SU-DHL-6 (cell line): Measurements from ENCODE around the gene FBXO42.
"Not testable (repeated sequence)": the region's sequence is repeated elsewhere in the genome, so short reads cannot be mapped to it uniquely, and the experiment has no call there.

Experiments used
- CTCF ChIP-seq: fragments of 200-600 bp; sonication (generic); IDR thresholded peaks from one replicate; pipeline ENCODE4 v1.5.1; 2017; ENCODE audit warnings: antibody characterized with exemption, mild to moderate bottlenecking, low read length, moderate library complexity; ENCODE audit not compliant: insufficient read depth, poor library complexity, severe bottlenecking
- EZH2phosphoT487 ChIP-seq: fragments of 200-600 bp; sonication (generic), shearing (Covaris generic); conservative IDR thresholded peaks from 2 replicates; pipeline ENCODE4 v1.6.1; 2018; ENCODE audit warnings: mild to moderate bottlenecking, antibody characterized with exemption, low read length, moderate library complexity, mixed read lengths

- TF ChIP-seq CTCF, EZH2phosphoT487: not testable (repeated sequence)
Observed at GRCh38 chr1:16365146-16365498, 12.8 kb upstream of the FBXO42 start.
